K562 (cell line): ENCODE results near the gene RAB31. TPM values are rescaled to one million over a fixed set of nuclear protein-coding genes. Genes with fewer than 3 reads are reported as not detected.

Source experiments
- CEBPG ChIP-seq, 3 experiments: fragments of 200-800 bp in 1 of 3; sonication (Bioruptor generic) in 1 of 3; sonication (generic) in 1 of 3; formaldehyde crosslinking in 1 of 3; IDR thresholded peaks in 2 of 3; conservative IDR thresholded peaks in 1 of 3; 2 replicates each; pipeline versions ENCODE4 v1.6.1 to v1.8.0; 2016 to 2022; ENCODE audit warnings: missing compliant biosample characterization in 2 of 3, missing genetic modification characterization in 2 of 3, mild to moderate bottlenecking in 1 of 3, missing genetic modification reagents in 1 of 3
- CHCHD3 ChIP-seq: fragments of 250-450 bp; sonication (Bioruptor Pico); IDR thresholded peaks from 2 replicates; pipeline ENCODE4 v2.1.2; 2022; ENCODE audit warnings: mild to moderate bottlenecking
- CREB3 ChIP-seq: fragments of 450-650 bp; conservative IDR thresholded peaks from 2 replicates; pipeline ENCODE4 v1.6.1; 2016; ENCODE audit warnings: missing genetic modification characterization, low read depth, mild to moderate bottlenecking, missing compliant biosample characterization, moderate library complexity
- CTCF ChIP-seq, 3 experiments: IDR thresholded peaks in 2 of 3; conservative IDR thresholded peaks in 1 of 3; 2 replicates each; pipeline ENCODE4 v1.5.1; 2011 to 2012; ENCODE audit warnings: low read length in 3 of 3, mild to moderate bottlenecking in 3 of 3, control low read depth in 2 of 3, improper control_type of control experiment in 1 of 3, inconsistent platforms in 1 of 3, low read depth in 1 of 3, mixed read lengths in 1 of 3, moderate library complexity in 1 of 3; ENCODE audit not compliant: insufficient read depth in 2 of 3
- E2F6 ChIP-seq, 2 experiments: IDR thresholded peaks; 2 replicates each; pipeline ENCODE4 v1.6.1; 2011; ENCODE audit warnings: borderline replicate concordance in 1 of 2, control low read depth in 1 of 2, low read depth in 1 of 2, low read length in 1 of 2, mild to moderate bottlenecking in 1 of 2, mixed read lengths in 1 of 2, moderate library complexity in 1 of 2; ENCODE audit not compliant: insufficient read depth in 1 of 2, insufficient read length in 1 of 2, poor library complexity in 1 of 2, severe bottlenecking in 1 of 2; ENCODE audit errors: extremely low read depth in 1 of 2
- HES1 ChIP-seq: fragments of 450-650 bp; IDR thresholded peaks from 2 replicates; pipeline ENCODE4 v1.6.1; 2016; ENCODE audit warnings: low read depth, mild to moderate bottlenecking, moderate library complexity
- KAT8 ChIP-seq: fragments of 450-650 bp; IDR thresholded peaks from 2 replicates; pipeline ENCODE4 v1.6.1; 2016; ENCODE audit warnings: low read depth, mild to moderate bottlenecking
- NFE2 ChIP-seq: IDR thresholded peaks from 2 replicates; pipeline ENCODE4 v1.6.1; 2014; ENCODE audit warnings: antibody characterized with exemption, low read depth
- PTTG1 ChIP-seq: fragments of 450-650 bp; IDR thresholded peaks from 2 replicates; pipeline ENCODE4 v1.6.1; 2016; ENCODE audit warnings: low read depth, mild to moderate bottlenecking, missing genetic modification characterization, missing compliant biosample characterization
- SMARCA5 ChIP-seq: fragments of 450-650 bp; IDR thresholded peaks from 2 replicates; pipeline ENCODE4 v1.6.1; 2016
- ZBTB11 ChIP-seq, 3 experiments: fragments of 200-800 bp in 1 of 3; fragments of 250-450 bp in 1 of 3; fragments of 450-650 bp in 1 of 3; sonication (Bioruptor Pico) in 1 of 3; sonication (Bioruptor generic) in 1 of 3; formaldehyde crosslinking in 1 of 3; IDR thresholded peaks; 2 replicates each; pipeline versions ENCODE4 v1.6.1 to v1.8.0; 2016 to 2022; ENCODE audit warnings: mild to moderate bottlenecking in 2 of 3, missing genetic modification characterization in 2 of 3, missing compliant biosample characterization in 1 of 3, moderate library complexity in 1 of 3
- ZNF592 ChIP-seq: fragments of 450-650 bp; IDR thresholded peaks from 2 replicates; pipeline ENCODE4 v1.6.1; 2017; ENCODE audit warnings: antibody characterized with exemption, mild to moderate bottlenecking
- polyA plus RNA-seq, 8 experiments: library from polyadenylated mRNA; depleted of rRNA in 4 of 8; stranded (reverse) in 5 of 8; unstranded in 3 of 8; fragments of >200 nt; fragmentation: Nextera tagmentation in 2 of 8; fragmentation: Illumina TruSeq in 1 of 8; extraction: Ambion mirVana in 2 of 8; extraction: Trizol in 1 of 8; gene quantifications; 2 replicates each; pipeline versions ENCODE4 v1.2.1 to v1.2.3, GENCODE V29; 2011 to 2014; ENCODE audit warnings: inconsistent platforms in 1 of 8, missing spikeins in 1 of 8
- total RNA-seq, 7 experiments: library from RNA; depleted of rRNA in 6 of 7; stranded (reverse); fragments of >200 nt in 6 of 7; fragmentation: Illumina TruSeq in 2 of 7; extraction: Trizol in 2 of 7; gene quantifications; 2 replicates each; pipeline versions ENCODE4 v1.2.1 to v1.2.3, GENCODE V29; 2011 to 2021; ENCODE audit warnings: low replicate concordance in 1 of 7

The RAB31 gene
- total and polyA plus RNA-seq, 9 of the 15 experiments (the other 6 are each of a cell fraction or from before 2014, with no cell fraction given) = 20.7 to 70.4 (median 41.3) TPM

- TF ChIP-seq CEBPG (CRISPR knock-in tag; IDR thresholded peaks at IDR 0.05) (no peak), CEBPG (tag; conservative IDR thresholded peaks at IDR 0.05 in 1 of 2, IDR thresholded peaks at IDR 0.05 in 1 of 2) (no peak), PTTG1 (tag) (no peak), NFE2 (no peak), E2F6 (IDR thresholded peaks at IDR 0.05; ENCODE audit: borderline replicate concordance in 1 of 2, extremely low read depth in 1 of 2, insufficient read depth in 1 of 2, insufficient read length in 1 of 2, low read depth in 1 of 2, low read length in 1 of 2, poor library complexity in 1 of 2, severe bottlenecking in 1 of 2) (no peak), CREB3 (tag) (no peak), ZNF592 (peak; percentile 74), KAT8 (no peak), ZBTB11 (CRISPR knock-in tag; IDR thresholded peaks at IDR 0.05) (peak in 1 of 3 experiments; percentile 13; a peak in 2 of 6 replicates), CHCHD3 (no peak), SMARCA5 (no peak), HES1 (no peak), CTCF (IDR thresholded peaks at IDR 0.05 in 2 of 3, conservative IDR thresholded peaks at IDR 0.05 in 1 of 3; ENCODE audit: insufficient read depth in 2 of 3, low read depth in 1 of 3, low read length in 3 of 3) (peak; percentile 59 to 67 (median 66))
Measured at GRCh38 chr18:9810994-9811705, 103.0 kb downstream of the RAB31 start (continued).
